Keratinocyte (primary cell): ENCODE measurements around the gene CNKSR3.

ENCODE experiments used
- EZH2 ChIP-seq: IDR thresholded peaks from one replicate; pipeline ENCODE4 v1.6.1; 2012; ENCODE audit warnings: inconsistent platforms, mild to moderate bottlenecking, low read length, moderate library complexity
- TF ChIP-seq, protein P1 (sequence below), 3 experiments: IDR thresholded peaks in 1 of 3; conservative IDR thresholded peaks in 1 of 3; optimal IDR thresholded peaks in 1 of 3; 2 replicates in 2 of 3; 3 replicates in 1 of 3; pipeline versions ENCODE3 to v1.5.1; 2011; ENCODE audit warnings: low read length in 3 of 3, mild to moderate bottlenecking in 3 of 3, moderate library complexity in 2 of 3, control low read depth in 1 of 3, inconsistent platforms in 1 of 3; ENCODE audit not compliant: insufficient read depth in 2 of 3; ENCODE audit errors: extremely low read depth in 1 of 3

DNA sequence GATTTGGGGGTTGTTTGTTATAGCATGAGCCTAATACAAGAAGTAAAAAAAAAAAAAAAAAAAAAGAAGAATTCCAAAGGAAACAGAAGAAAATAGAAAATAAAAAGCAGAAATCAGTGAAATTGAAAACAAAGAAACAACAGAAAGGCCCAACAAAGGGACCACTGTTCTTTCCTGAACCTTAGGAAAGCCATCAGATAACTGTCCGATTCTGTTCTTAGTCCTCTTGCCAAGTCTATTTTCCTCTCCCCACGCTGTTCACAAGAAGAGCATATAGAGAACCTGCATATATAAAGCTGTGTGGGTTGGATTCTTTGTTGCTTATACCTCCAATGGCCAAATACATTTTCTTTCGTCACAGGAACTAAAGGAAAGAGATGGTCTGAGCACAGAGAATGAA is 115.9 kb downstream of the CNKSR3 start:
- TF ChIP-seq, protein P1, sequence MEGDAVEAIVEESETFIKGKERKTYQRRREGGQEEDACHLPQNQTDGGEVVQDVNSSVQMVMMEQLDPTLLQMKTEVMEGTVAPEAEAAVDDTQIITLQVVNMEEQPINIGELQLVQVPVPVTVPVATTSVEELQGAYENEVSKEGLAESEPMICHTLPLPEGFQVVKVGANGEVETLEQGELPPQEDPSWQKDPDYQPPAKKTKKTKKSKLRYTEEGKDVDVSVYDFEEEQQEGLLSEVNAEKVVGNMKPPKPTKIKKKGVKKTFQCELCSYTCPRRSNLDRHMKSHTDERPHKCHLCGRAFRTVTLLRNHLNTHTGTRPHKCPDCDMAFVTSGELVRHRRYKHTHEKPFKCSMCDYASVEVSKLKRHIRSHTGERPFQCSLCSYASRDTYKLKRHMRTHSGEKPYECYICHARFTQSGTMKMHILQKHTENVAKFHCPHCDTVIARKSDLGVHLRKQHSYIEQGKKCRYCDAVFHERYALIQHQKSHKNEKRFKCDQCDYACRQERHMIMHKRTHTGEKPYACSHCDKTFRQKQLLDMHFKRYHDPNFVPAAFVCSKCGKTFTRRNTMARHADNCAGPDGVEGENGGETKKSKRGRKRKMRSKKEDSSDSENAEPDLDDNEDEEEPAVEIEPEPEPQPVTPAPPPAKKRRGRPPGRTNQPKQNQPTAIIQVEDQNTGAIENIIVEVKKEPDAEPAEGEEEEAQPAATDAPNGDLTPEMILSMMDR (optimal IDR thresholded peaks at IDR 0.05 in 1 of 3, IDR thresholded peaks at IDR 0.05 in 1 of 3, conservative IDR thresholded peaks at IDR 0.05 in 1 of 3; ENCODE audit: extremely low read depth in 1 of 3, insufficient read depth in 2 of 3, low read length in 3 of 3), result no peak
- no peak for TF ChIP-seq EZH2
